H9 (cell line): ENCODE data around the gene VIT. TPM values are rescaled to one million over a fixed set of nuclear protein-coding genes. Genes with fewer than 3 reads are reported as not detected.

ENCODE experiments used
- DNase-seq: peaks from one replicate; pipeline ENCODE4 v3.0.0-alpha.2; 2017
- H2AFZ ChIP-seq: one replicate; pipeline ENCODE4 v1.6.1; 2013; ENCODE audit warnings: mild to moderate bottlenecking, low read length, control low read depth, moderate library complexity
- H2AK5ac ChIP-seq: 2 replicates; pipeline ENCODE4 v1.6.1; 2013; ENCODE audit warnings: low read length, control low read depth, mixed read lengths; ENCODE audit not compliant: insufficient read length
- H2BK120ac ChIP-seq: one replicate; pipeline ENCODE4 v1.6.1; 2013; ENCODE audit warnings: low read depth, mild to moderate bottlenecking, low read length, control low read depth, inconsistent platforms; ENCODE audit not compliant: poor library complexity, severe bottlenecking
- H2BK12ac ChIP-seq: 2 replicates; pipeline ENCODE4 v1.6.1; 2013; ENCODE audit warnings: low read length, control low read depth, mixed read lengths, low read depth; ENCODE audit not compliant: insufficient read length
- H2BK15ac ChIP-seq: 2 replicates; pipeline ENCODE4 v1.6.1; 2013; ENCODE audit warnings: low read depth, low read length, control low read depth
- H2BK20ac ChIP-seq: one replicate; pipeline ENCODE4 v1.6.1; 2013; ENCODE audit warnings: low read depth, mild to moderate bottlenecking, low read length, control low read depth, inconsistent platforms; ENCODE audit not compliant: poor library complexity, severe bottlenecking
- H2BK5ac ChIP-seq: 2 replicates; pipeline ENCODE4 v1.6.1; 2013; ENCODE audit warnings: low read length, control low read depth, mixed read lengths; ENCODE audit not compliant: insufficient read length
- H3K14ac ChIP-seq: 2 replicates; pipeline ENCODE4 v1.6.1; 2013; ENCODE audit warnings: low read length, control low read depth; ENCODE audit not compliant: insufficient read depth
- H3K18ac ChIP-seq: 2 replicates; pipeline ENCODE4 v1.6.1; 2013; ENCODE audit warnings: low read depth, mild to moderate bottlenecking, mixed read lengths, low read length, control low read depth; ENCODE audit not compliant: insufficient read length
- H3K23ac ChIP-seq: 2 replicates; pipeline ENCODE4 v1.6.1; 2013; ENCODE audit warnings: low read length, control low read depth, mixed read lengths, low read depth; ENCODE audit not compliant: insufficient read length
- H3K23me2 ChIP-seq: 2 replicates; pipeline ENCODE4 v1.6.1; 2013; ENCODE audit warnings: low read depth, mild to moderate bottlenecking, mixed read lengths, low read length, control low read depth; ENCODE audit not compliant: insufficient read length, poor library complexity, severe bottlenecking
- H3K27ac ChIP-seq: 2 replicates; pipeline ENCODE4 v1.5.1; 2013; ENCODE audit warnings: low read length, control low read depth, mixed read lengths, low read depth; ENCODE audit not compliant: insufficient read length
- H3K27me3 ChIP-seq: 2 replicates; pipeline ENCODE4 v1.6.1; 2013; ENCODE audit warnings: low read length, control low read depth, inconsistent platforms; ENCODE audit not compliant: insufficient read depth
- H3K4ac ChIP-seq: 2 replicates; pipeline ENCODE4 v1.6.1; 2013; ENCODE audit warnings: low read depth, mild to moderate bottlenecking, control low read depth, inconsistent platforms, low read length, moderate library complexity
- H3K4me1 ChIP-seq: 2 replicates; pipeline ENCODE4 v1.6.1; 2013; ENCODE audit warnings: low read length, control low read depth, inconsistent platforms; ENCODE audit not compliant: insufficient read depth
- H3K4me2 ChIP-seq: 2 replicates; pipeline ENCODE4 v1.6.1; 2013; ENCODE audit warnings: low read length, control low read depth, mixed read lengths; ENCODE audit not compliant: insufficient read length, insufficient read depth
- H3K56ac ChIP-seq: 2 replicates; pipeline ENCODE4 v1.6.1; 2013; ENCODE audit warnings: low read depth, mild to moderate bottlenecking, mixed read lengths, low read length, control low read depth; ENCODE audit not compliant: insufficient read length
- H3K79me1 ChIP-seq: 2 replicates; pipeline ENCODE4 v1.6.1; 2013; ENCODE audit warnings: low read depth, mild to moderate bottlenecking, moderate library complexity, low read length, control low read depth, inconsistent platforms; ENCODE audit not compliant: insufficient read depth, poor library complexity, severe bottlenecking
- H3K79me2 ChIP-seq: 2 replicates; pipeline ENCODE4 v1.6.1; 2013; ENCODE audit warnings: low read length, control low read depth, inconsistent platforms; ENCODE audit not compliant: insufficient read depth
- H3K9ac ChIP-seq: 2 replicates; pipeline ENCODE4 v1.6.1; 2013; ENCODE audit warnings: low read length, control low read depth, mixed read lengths; ENCODE audit not compliant: insufficient read length; ENCODE audit errors: extremely low read depth
- H3K9me3 ChIP-seq: one replicate; pipeline ENCODE4 v1.6.1; 2013; ENCODE audit warnings: low read depth, low read length, inconsistent platforms; ENCODE audit not compliant: control insufficient read depth
- H3T11ph ChIP-seq: one replicate; pipeline ENCODE4 v1.6.1; 2013; ENCODE audit warnings: mild to moderate bottlenecking, low read length, control low read depth, inconsistent platforms
- H4K20me1 ChIP-seq: one replicate; pipeline ENCODE4 v1.6.1; 2013; ENCODE audit not compliant: control insufficient read depth, insufficient read length, insufficient read depth
- H4K5ac ChIP-seq: 2 replicates; pipeline ENCODE4 v1.6.1; 2013; ENCODE audit warnings: low read depth, mild to moderate bottlenecking, mixed read lengths, low read length, control low read depth; ENCODE audit not compliant: insufficient read length
- H4K8ac ChIP-seq: replicated peaks from 2 replicates; pipeline ENCODE4 v1.6.1; 2013; ENCODE audit warnings: low read length, control low read depth, mixed read lengths, low read depth; ENCODE audit not compliant: insufficient read length
- H4K91ac ChIP-seq: 2 replicates; pipeline ENCODE4 v1.6.1; 2013; ENCODE audit warnings: low read depth, mild to moderate bottlenecking, moderate library complexity, mixed read lengths, low read length, control low read depth; ENCODE audit not compliant: insufficient read length
- H3K27ac Mint-ChIP-seq, 3 experiments: 2 replicates in 2 of 3; 3 replicates in 1 of 3; pipeline ENCODE4 v1.8.0; 2020 to 2021; ENCODE audit warnings: mixed read lengths in 3 of 3, mild to moderate bottlenecking in 1 of 3, moderate library complexity in 1 of 3
- H3K27me3 Mint-ChIP-seq: 2 replicates; pipeline ENCODE4 v1.8.0; 2021; ENCODE audit warnings: low read depth, mild to moderate bottlenecking, moderate library complexity, mixed read lengths
- H3K36me3 Mint-ChIP-seq, 3 experiments: 2 replicates in 2 of 3; 3 replicates in 1 of 3; pipeline ENCODE4 v1.8.0; 2020 to 2021; ENCODE audit warnings: low read depth in 3 of 3, mixed read lengths in 3 of 3; ENCODE audit not compliant: insufficient read depth in 1 of 3
- H3K4me1 Mint-ChIP-seq, 2 experiments: 2 replicates each; pipeline ENCODE4 v1.8.0; 2020; ENCODE audit warnings: mixed read lengths in 2 of 2
- H3K4me3 Mint-ChIP-seq, 2 experiments: 2 replicates in 1 of 2; 3 replicates in 1 of 2; pipeline ENCODE4 v1.8.0; 2020 to 2021; ENCODE audit warnings: mild to moderate bottlenecking in 2 of 2, mixed read lengths in 2 of 2, moderate library complexity in 1 of 2
- H3K9me3 Mint-ChIP-seq, 2 experiments: 2 replicates in 1 of 2; 3 replicates in 1 of 2; pipeline ENCODE4 v1.8.0; 2020; ENCODE audit warnings: mild to moderate bottlenecking in 2 of 2, mixed read lengths in 2 of 2, moderate library complexity in 1 of 2
- CTCF ChIP-seq: fragments of 200-600 bp; sonication (generic); conservative IDR thresholded peaks from 3 replicates; pipeline ENCODE4 v1.8.0; 2021; ENCODE audit warnings: antibody characterized with exemption, mild to moderate bottlenecking
- WGBS: extraction: QIAGEN DNeasy Blood & Tissue Kit; methylation state at CpG from one replicate; pipeline ENCODE4 v1.1.7; 2013; ENCODE audit warnings: missing lambda C conversion rate, low lambda C conversion rate, mixed read lengths; ENCODE audit not compliant: insufficient read length; ENCODE audit errors: extremely low coverage; 5-methylcytosine and 5-hydroxymethylcytosine counted together
- total RNA-seq: library from RNA; stranded (reverse); gene quantifications from 2 replicates; pipeline ENCODE4 v1.2.1, GENCODE V29; 2021

Gene VIT
- total RNA-seq, 1 experiment from 2014 or later = 0.15 TPM

DNA sequence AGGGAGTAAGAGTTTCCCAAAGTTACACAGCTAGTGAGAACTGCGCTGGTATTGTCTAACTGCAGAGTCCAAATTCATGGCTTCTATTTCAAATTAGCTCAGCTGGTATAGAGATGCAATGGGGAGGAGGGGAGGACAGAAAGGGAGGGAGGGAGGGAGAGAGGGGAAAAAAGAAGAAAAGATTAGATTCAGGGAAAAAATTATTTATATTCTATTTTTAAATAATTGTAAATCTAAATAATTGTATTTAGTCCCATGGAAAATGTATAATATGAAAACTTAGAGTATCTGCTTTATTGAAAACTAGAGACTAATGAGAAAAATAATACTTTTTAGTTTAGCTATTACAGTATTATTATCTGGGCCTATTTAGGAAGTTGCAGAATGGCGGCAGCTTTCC lies 37.3 kb upstream of the VIT start:
- H2BK120ac ChIP-seq = no peak overlapping the region
- WGBS = no CpG with 5 or more reads among the region's 2 CpGs
- Mint-ChIP-seq H3K27ac (no peak overlapping the region), H3K4me3 (no peak overlapping the region), H3K9me3 (peaks cover 2 to 3% of the 10 kb centered on the region in 2 experiments; a peak in 2 of 5 replicates), H3K36me3 (no peaks in the 10 kb centered on the region), H3K4me1 (peaks cover 0 to 5% of the 10 kb centered on the region in 2 experiments; a peak in 1 of 4 replicates), H3K27me3 (no peaks in the 10 kb centered on the region; the same call in 1 of the 2 replicates)
- H3K9me3 ChIP-seq = no peaks in the 10 kb centered on the region
- H3K4me1 ChIP-seq = no peaks in the 10 kb centered on the region
- H2BK15ac ChIP-seq = no peak overlapping the region
- H3K23ac ChIP-seq = no peak overlapping the region
- no peak overlapping the region for H2AK5ac ChIP-seq
- no peak overlapping the region for H4K91ac ChIP-seq
- no peak overlapping the region for H2BK5ac ChIP-seq
- no peak overlapping the region for H3K4ac ChIP-seq
- no peak overlapping the region for H4K5ac ChIP-seq
- H3K79me2 ChIP-seq = no peaks in the 10 kb centered on the region
- H3K23me2 ChIP-seq = no peaks in the 10 kb centered on the region
- no peak for DNase-seq
- no peak overlapping the region for H3K56ac ChIP-seq
- no peaks in the 10 kb centered on the region for H3K79me1 ChIP-seq
- no peak overlapping the region for H3K9ac ChIP-seq
- no peaks in the 10 kb centered on the region; the same call in 1 of the 2 replicates for H3K27me3 ChIP-seq
- H3T11ph ChIP-seq = no peak overlapping the region
- no peak overlapping the region for H4K8ac ChIP-seq
- H2BK12ac ChIP-seq = no peak overlapping the region
- no peak overlapping the region for H3K27ac ChIP-seq
- no peak overlapping the region for H2AFZ ChIP-seq
- H4K20me1 ChIP-seq = no peaks in the 10 kb centered on the region
- no peak overlapping the region for H3K4me2 ChIP-seq
- no peak overlapping the region for H2BK20ac ChIP-seq
- no peak overlapping the region for H3K18ac ChIP-seq
- TF ChIP-seq CTCF = no peak
- no peak overlapping the region for H3K14ac ChIP-seq
